GOT3 (cell line): ENCODE results near the gene UTP15.

Experiments used
- DNase-seq: peaks from one replicate; lab custom pipeline; 2025; ENCODE audit warnings: mixed read lengths; lab: John Stamatoyannopoulos, UW

Gene UTP15

DNA sequence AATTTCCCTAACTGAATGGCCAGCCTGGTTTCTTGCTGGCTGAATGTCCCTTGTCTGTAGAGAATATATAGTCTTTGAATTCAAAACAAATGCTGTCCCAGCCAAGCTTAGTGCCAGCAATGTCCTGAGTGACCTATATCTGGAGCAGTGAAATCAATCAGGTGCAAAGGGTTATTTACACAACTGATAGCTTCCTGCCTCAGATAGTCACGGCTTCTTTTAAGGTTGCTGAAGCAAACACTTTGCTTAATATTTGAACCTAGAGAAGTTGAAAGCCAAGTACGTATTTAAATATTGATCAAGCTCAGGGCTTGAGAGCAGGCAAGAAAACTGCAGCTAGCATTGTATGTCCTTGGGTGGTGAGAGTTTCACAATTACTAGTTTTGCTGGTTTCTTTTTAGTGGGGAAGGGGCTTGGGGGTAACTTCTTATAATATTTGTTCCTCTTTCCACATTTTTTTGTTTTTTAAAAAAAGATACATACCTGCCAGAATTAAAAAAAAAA lies 58.4 kb downstream of the UTP15 start:
- no peak for DNase-seq

GRCh38 chr5:73624888-73625287 lies 59.3 kb downstream of the UTP15 start:
- no peak for DNase-seq

DNA sequence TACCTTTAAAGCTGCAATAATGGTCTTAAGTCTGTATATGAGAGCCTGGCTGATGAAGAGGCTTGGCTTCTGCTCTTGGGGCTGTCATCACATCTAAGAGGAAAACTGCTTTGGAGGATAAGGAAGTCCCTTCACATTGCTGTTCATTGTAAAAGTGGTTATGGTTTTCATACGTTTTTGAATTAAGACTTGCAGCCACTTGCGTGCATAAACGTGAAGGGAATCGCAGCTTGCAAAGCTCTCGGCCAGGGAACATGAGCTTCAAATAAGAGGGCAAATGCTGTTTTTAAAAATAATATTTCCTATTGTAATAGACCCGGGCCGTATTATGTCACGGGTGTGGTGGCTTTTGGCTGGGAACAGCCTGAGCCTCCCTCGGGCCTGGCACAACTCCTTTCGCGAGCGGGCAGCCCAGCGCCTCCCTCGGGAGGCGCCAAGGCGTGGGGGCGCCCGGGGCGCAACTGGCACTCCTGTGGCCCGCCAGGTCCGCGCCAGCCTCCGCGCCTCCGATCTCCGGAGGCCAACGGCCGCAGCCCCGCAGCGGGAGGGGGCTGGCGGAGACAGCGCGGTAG lies 59.9 kb downstream of the UTP15 start:
- DNase-seq, result no peak

DNA sequence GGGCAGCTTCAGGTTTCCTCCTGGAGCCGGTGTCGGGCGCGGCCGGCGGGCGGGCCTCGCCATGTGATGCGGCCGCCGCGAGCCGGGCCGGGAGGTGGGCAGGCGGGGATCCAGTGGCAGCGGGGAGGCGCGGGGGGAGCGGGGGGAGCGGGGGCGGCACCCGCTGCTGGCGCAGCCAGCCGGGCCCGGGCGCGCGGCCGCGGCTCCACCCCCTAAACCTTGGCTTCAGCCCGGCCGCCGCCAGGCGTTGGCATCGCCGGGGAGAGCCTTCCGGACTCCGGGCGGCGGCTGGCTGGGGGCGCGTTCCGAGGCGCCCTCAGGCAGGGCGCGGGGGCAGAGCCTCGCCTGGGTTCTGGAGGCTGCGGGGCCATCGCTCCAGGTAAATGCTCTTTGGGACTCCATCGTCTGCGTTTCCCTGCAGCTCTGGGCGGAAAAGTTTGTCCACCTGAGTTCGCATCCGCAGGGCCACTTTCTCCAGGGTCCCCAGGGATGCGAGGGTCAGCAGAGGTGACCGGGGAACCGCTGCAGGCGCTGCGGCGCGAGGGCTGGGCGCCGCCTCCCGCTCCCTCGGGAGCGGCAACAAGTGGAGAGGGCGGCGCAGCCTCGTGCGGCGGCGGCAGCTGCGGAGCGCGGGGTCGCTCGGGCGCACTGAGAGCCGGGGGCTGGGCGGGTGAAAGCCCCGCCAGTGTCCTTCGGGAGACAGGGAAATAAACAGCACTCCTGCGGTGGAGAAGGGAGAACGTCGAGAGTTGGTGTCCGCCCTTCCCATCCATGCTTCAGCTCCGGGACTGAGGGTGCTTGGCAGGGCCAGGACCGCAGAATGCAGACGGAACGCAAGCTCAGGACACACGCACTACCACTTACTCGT lies 60.6 kb downstream of the UTP15 start, which contains the start of gene ARHGEF28:
Gene ARHGEF28, plus strand, starts transcription at position 253 of the 868 bp plus-strand sequence. CDS start 58,656 bp downstream, outside the sequence.
- DNase-seq, result peak; percentile 46

DNA sequence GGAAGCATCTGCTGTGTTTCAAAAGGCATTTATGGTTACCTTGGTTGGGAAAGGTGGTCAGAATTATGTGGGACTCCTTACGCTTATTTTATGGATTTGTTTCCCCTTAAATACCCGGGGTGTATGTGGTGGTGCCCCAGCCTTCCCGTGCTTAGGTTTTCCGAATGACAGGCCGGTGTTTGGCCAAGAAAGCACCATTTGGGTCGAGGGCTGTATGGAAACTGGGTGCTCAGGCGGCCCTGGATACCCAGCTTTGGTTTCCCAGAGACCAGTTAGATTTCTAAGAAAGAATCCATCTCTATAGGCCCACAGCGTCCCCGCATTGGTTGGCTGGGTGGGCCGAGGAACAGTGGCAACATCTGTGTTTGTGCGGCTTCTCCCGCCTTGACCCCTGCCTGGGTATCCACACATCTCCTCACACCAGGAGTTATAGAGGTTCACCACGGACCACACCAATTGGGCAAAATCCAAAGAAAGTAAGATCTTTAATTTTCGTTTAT lies 61.3 kb downstream of the UTP15 start:
- no peak for DNase-seq

GRCh38 chr5:73629456-73629855 lies 63.9 kb downstream of the UTP15 start:
- no peak for DNase-seq

GRCh38 chr5:73630765-73631164 lies 65.2 kb downstream of the UTP15 start:
- no peak for DNase-seq

DNA sequence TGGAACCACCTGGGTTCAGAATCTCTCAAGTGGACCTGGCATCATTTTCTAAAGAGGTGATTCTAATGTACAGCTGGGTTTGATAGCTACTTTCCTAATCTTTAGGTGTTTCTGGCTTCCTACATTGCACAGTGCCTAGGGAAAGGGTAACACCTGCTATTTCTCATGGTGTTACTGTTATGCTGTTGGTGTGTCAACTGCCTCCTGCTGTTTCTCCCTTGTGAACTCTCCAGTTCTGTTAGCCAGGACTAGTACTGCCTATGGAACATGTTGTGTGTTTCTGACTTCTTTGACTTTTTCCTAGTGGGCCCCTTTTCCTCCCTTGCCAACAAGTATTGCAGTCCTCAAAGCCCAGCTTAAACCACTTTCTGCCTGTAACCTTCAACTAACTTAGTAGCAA lies 66.0 kb downstream of the UTP15 start:
- DNase-seq, result no peak
